ENCODE measurements around the gene DNAJB14. TPM values are rescaled to one million over a fixed set of nuclear protein-coding genes. Genes with fewer than 3 reads are reported as not detected.

The DNAJB14 gene
- total and polyA plus RNA-seq, 2 donors (not counting 1 experiment from before 2014, with no cell fraction given), result 14.4 to 64.9 TPM

DNA sequence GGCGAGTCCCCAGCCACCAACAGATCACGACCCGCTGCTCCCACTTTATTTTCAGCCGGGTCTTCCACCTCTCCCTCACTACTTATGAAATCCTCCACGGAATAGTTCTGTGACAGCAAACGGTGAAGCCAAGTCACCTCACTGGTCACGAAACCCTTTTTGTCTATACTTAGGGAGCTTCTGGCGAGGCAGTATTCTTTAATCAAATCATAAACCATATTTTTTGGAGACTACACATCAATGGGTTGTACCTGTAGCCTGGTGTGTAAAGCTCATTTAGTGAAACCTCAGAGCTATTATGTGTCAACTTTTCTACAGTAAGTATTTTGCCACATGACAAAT, 4.5 kb upstream of the DNAJB14 start:
- Mint-ChIP-seq H3K27ac (no peak overlapping the region), H3K27me3 (no peaks in the 10 kb centered on the region), H3K4me3 (no peak overlapping the region), H3K9me3 (ENCODE audit: insufficient read depth) (no peaks in the 10 kb centered on the region), H3K4me1 (peaks cover 20% of the 10 kb centered on the region)
- Histone ChIP-seq H3K79me2 (ENCODE audit: control insufficient read depth, insufficient read depth, low read length) (peaks cover 4% of the 10 kb centered on the region), H3K4me2 (replicated peaks; ENCODE audit: low read depth, low read length, poor library complexity, severe bottlenecking) (peak overlapping the region; percentile 94), H3K27me3 (replicated peaks in 1 of 4; ENCODE audit: control extremely low read depth in 1 of 4, control insufficient read depth in 3 of 4, insufficient read depth in 4 of 4, low read length in 3 of 4) (no peaks in the 10 kb centered on the region), H3K9ac (ENCODE audit: low read length) (peak overlapping the region; percentile 88), H2AFZ (ENCODE audit: insufficient read depth, low read depth, low read length, poor library complexity, severe bottlenecking) (peak overlapping the region; percentile 95), H3K9me3 (ENCODE audit: control extremely low read depth in 1 of 3, control insufficient read depth in 2 of 3, insufficient read depth in 1 of 3, low read length in 2 of 3) (peaks cover 0 to 4% (median 0%) of the 10 kb centered on the region in 3 donors), H3K4me1 (ENCODE audit: control insufficient read depth in 2 of 2, insufficient read depth in 2 of 2, low read length in 2 of 2) (peaks cover 16 to 23% of the 10 kb centered on the region in 2 donors), H3K4me3 (ENCODE audit: control extremely low read depth in 1 of 5, extremely low read depth in 1 of 5, insufficient read depth in 1 of 5, low read depth in 2 of 5, low read length in 4 of 5) (peak overlapping the region; percentile 60 to 96 (median 84)), H3K36me3 (replicated peaks in 1 of 2; ENCODE audit: control extremely low read depth in 1 of 2, control insufficient read depth in 1 of 2, extremely low read depth in 1 of 2, insufficient read depth in 2 of 2, low read length in 1 of 2) (no peaks in the 10 kb centered on the region), H3K27ac (ENCODE audit: low read length in 2 of 2) (peak overlapping the region; percentile 46 to 82), H4K20me1 (ENCODE audit: control insufficient read depth, insufficient read depth, low read length, poor library complexity, severe bottlenecking) (no peaks in the 10 kb centered on the region)
- 0% methylated on average over 5 of the region's 8 CpGs for WGBS (ENCODE audit: insufficient coverage)
- ChIA-PET POLR2A (interaction anchor here (1.3 kb wide), 1 partner anchor 387 kb away, joined by 3 read pairs; the partner anchor contains the start of gene TRMT10A), CTCF (interaction anchor here (1.5 to 1.7 kb wide), 2 partner anchors 143 to 388 kb away, joined by 5 to 6 read pairs; partner anchors contain the start of gene TRMT10A)
- no peak for DNase-seq
- intact Hi-C loops (cut with micrococcal nuclease), result loop anchor here (1.0 to 2.0 kb wide), 3 partner anchors 388 to 1808 kb away; partner anchors contain the start of genes PPP3CA and STPG2
- TF ChIP-seq, protein P1, sequence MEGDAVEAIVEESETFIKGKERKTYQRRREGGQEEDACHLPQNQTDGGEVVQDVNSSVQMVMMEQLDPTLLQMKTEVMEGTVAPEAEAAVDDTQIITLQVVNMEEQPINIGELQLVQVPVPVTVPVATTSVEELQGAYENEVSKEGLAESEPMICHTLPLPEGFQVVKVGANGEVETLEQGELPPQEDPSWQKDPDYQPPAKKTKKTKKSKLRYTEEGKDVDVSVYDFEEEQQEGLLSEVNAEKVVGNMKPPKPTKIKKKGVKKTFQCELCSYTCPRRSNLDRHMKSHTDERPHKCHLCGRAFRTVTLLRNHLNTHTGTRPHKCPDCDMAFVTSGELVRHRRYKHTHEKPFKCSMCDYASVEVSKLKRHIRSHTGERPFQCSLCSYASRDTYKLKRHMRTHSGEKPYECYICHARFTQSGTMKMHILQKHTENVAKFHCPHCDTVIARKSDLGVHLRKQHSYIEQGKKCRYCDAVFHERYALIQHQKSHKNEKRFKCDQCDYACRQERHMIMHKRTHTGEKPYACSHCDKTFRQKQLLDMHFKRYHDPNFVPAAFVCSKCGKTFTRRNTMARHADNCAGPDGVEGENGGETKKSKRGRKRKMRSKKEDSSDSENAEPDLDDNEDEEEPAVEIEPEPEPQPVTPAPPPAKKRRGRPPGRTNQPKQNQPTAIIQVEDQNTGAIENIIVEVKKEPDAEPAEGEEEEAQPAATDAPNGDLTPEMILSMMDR (IDR thresholded peaks at IDR 0.05), result no peak
- TF ChIP-seq EZH2 (IDR thresholded peaks at IDR 0.05; ENCODE audit: borderline replicate concordance, insufficient read depth, low read depth, low read length, poor library complexity, severe bottlenecking), result no peak
- ATAC-seq (ENCODE audit: low read depth), result no peak
